SU-DHL-6 (cell line): ENCODE data around the gene SST.

Experiments
- H2AFZ ChIP-seq: fragments of 200-600 bp; sonication (generic); 2 replicates; pipeline ENCODE4 v1.6.1; 2014; ENCODE audit warnings: low read depth, mild to moderate bottlenecking, moderate library complexity, mixed read lengths, antibody characterized with exemption, low read length; ENCODE audit not compliant: severe bottlenecking
- H3F3A ChIP-seq: fragments of 200-600 bp; shearing (Covaris generic); 2 replicates; pipeline ENCODE4 v1.6.0; 2016; ENCODE audit warnings: antibody characterized with exemption, mild to moderate bottlenecking; ENCODE audit not compliant: insufficient read depth
- H3K27ac ChIP-seq: fragments of 200-600 bp; sonication (generic); 2 replicates; pipeline ENCODE4 v1.5.1; 2016; ENCODE audit warnings: low read depth, mild to moderate bottlenecking, low read length, moderate library complexity, mixed read lengths
- H3K27me3 ChIP-seq: fragments of 200-600 bp; sonication (generic), shearing (Covaris generic); 2 replicates; pipeline ENCODE4 v1.6.0; 2014; ENCODE audit warnings: mild to moderate bottlenecking, low read length
- H3K36me3 ChIP-seq: fragments of 200-600 bp; sonication (generic); 2 replicates; pipeline ENCODE4 v1.6.1; 2014; ENCODE audit warnings: mild to moderate bottlenecking, low read length, mixed read lengths
- H3K4me2 ChIP-seq: fragments of 300-600, 200-600 bp; shearing (Covaris generic), sonication (generic); 2 replicates; pipeline ENCODE4 v1.6.0; 2014; ENCODE audit warnings: low read length, low read depth, mild to moderate bottlenecking; ENCODE audit not compliant: poor library complexity, severe bottlenecking
- H3K4me3 ChIP-seq: fragments of 200-600 bp; sonication (generic); 2 replicates; pipeline ENCODE4 v1.5.1; 2014; ENCODE audit warnings: antibody characterized with exemption, low read length, mild to moderate bottlenecking, mixed read lengths; ENCODE audit not compliant: insufficient read depth, poor library complexity, severe bottlenecking
- H3K79me2 ChIP-seq: fragments of 200-600 bp; sonication (generic); 2 replicates; pipeline ENCODE4 v1.6.1; 2014; ENCODE audit warnings: mild to moderate bottlenecking, low read length, moderate library complexity; ENCODE audit not compliant: insufficient read depth
- H3K9ac ChIP-seq: fragments of 200-600 bp; sonication (generic); 2 replicates; pipeline ENCODE4 v1.7.0; 2014; ENCODE audit warnings: mild to moderate bottlenecking, low read length
- H3K9me2 ChIP-seq: fragments of 200-600 bp; sonication (generic); replicated peaks from 2 replicates; pipeline ENCODE4 v1.6.1; 2014; ENCODE audit warnings: low read length; ENCODE audit not compliant: insufficient read depth
- H3K9me3 ChIP-seq: fragments of 200-600 bp; sonication (generic); 2 replicates; pipeline ENCODE4 v1.6.1; 2014; ENCODE audit warnings: low read length, mixed read lengths; ENCODE audit not compliant: insufficient read depth
- H4K20me1 ChIP-seq: fragments of 200-600 bp; sonication (generic); 2 replicates; pipeline ENCODE4 v1.6.1; 2014; ENCODE audit warnings: low read depth, mild to moderate bottlenecking, antibody characterized with exemption, low read length, moderate library complexity, mixed read lengths
- EZH2phosphoT487 ChIP-seq: fragments of 200-600 bp; sonication (generic), shearing (Covaris generic); conservative IDR thresholded peaks from 2 replicates; pipeline ENCODE4 v1.6.1; 2018; ENCODE audit warnings: mild to moderate bottlenecking, antibody characterized with exemption, low read length, moderate library complexity, mixed read lengths
- TF ChIP-seq, protein P1 (sequence below): fragments of 200-600 bp; sonication (generic); IDR thresholded peaks from one replicate; pipeline ENCODE4 v1.5.1; 2017; ENCODE audit warnings: antibody characterized with exemption, mild to moderate bottlenecking, low read length, moderate library complexity; ENCODE audit not compliant: insufficient read depth, poor library complexity, severe bottlenecking

The SST gene

DNA sequence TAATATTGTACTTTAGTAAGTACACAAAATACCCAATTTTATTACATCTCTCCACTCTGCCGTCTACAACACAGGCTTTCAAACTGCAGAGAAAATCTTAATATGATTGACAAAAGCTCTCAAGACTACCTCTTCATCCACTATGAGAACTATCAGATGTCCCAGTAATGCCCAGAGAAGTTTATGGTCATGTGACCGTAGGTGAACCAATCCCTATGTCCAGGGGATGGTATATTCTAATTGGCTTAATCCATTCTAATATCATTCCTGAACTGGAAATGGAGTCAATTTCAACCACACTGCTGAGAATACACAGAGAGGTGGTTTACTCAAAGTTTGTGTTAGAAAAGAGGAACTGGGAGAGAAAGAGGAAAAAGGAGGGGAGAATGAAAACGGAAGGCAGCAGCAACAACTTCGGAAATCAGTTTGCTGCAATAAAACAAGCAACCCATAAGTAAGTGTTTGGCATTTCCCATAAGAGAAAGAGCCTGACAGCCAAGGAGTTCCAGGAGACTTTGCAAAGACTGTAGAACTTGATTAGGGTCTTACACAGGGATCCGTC, 7.3 kb downstream of the SST start:
- no peaks in the 10 kb centered on the region for H3F3A ChIP-seq

DNA sequence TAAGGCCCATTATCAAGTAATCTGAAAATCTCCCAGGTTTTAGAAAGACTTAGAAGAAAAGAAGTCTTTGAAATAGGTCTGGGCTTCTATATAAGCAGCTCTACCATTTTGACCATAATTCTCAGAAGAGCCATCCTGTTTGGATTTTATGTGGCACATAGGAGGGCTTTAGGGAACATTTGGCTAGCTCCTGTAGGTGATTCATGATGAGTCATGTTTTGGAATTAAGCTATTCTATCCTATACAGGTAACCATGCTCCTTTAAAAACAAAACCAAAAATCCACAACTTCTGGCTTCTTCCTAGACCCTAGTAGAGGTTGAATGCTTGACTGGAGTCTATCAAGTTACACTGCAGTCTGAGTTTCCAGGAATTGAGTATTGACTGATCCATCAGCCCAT, 8.9 kb downstream of the SST start:
- no peaks in the 10 kb centered on the region for H4K20me1 ChIP-seq
- TF ChIP-seq, protein P1, sequence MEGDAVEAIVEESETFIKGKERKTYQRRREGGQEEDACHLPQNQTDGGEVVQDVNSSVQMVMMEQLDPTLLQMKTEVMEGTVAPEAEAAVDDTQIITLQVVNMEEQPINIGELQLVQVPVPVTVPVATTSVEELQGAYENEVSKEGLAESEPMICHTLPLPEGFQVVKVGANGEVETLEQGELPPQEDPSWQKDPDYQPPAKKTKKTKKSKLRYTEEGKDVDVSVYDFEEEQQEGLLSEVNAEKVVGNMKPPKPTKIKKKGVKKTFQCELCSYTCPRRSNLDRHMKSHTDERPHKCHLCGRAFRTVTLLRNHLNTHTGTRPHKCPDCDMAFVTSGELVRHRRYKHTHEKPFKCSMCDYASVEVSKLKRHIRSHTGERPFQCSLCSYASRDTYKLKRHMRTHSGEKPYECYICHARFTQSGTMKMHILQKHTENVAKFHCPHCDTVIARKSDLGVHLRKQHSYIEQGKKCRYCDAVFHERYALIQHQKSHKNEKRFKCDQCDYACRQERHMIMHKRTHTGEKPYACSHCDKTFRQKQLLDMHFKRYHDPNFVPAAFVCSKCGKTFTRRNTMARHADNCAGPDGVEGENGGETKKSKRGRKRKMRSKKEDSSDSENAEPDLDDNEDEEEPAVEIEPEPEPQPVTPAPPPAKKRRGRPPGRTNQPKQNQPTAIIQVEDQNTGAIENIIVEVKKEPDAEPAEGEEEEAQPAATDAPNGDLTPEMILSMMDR = no peak
- no peak for TF ChIP-seq EZH2phosphoT487

More for the DNA sequence above, 7.3 kb downstream of the SST start:
- no peak overlapping the region for H3K4me3 ChIP-seq
- H3K27ac ChIP-seq = no peak overlapping the region
- no peaks in the 10 kb centered on the region for H3K9me2 ChIP-seq
- H4K20me1 ChIP-seq = no peaks in the 10 kb centered on the region
- H2AFZ ChIP-seq = no peak overlapping the region
- H3K9ac ChIP-seq = no peak overlapping the region
- no peaks in the 10 kb centered on the region for H3K79me2 ChIP-seq
- no peak overlapping the region for H3K4me2 ChIP-seq
- no peaks in the 10 kb centered on the region for H3K9me3 ChIP-seq
- no peaks in the 10 kb centered on the region for H3K27me3 ChIP-seq
- TF ChIP-seq, protein P1 = no peak
- no peaks in the 10 kb centered on the region for H3K36me3 ChIP-seq

DNA sequence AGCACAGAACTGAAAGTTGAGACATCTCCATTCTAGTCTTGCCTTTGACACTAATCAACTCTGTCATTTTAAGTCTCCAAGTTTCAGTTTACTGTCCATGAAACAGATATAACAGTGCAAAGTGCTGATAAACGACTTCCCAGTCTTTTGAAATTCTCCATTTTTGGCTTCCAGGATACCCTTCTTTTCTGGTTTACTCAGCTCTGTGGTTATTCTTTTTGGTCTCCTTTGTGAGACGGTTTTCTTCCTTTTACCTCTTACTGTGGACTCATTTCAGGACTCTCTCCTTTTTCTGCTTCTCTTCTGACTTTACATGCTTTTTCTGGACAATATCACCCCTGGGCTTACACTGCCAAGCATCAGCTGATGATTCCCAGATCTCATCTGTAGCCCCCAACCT, 18.9 kb downstream of the SST start:
- Histone ChIP-seq H3K4me2 (no peak overlapping the region), H3K4me3 (no peak overlapping the region), H3K9ac (no peak overlapping the region), H3K27ac (no peak overlapping the region), H3K9me3 (no peaks in the 10 kb centered on the region), H3K79me2 (no peaks in the 10 kb centered on the region), H3K36me3 (no peaks in the 10 kb centered on the region), H3K9me2 (no peaks in the 10 kb centered on the region), H3F3A (no peaks in the 10 kb centered on the region), H2AFZ (no peak overlapping the region), H4K20me1 (no peaks in the 10 kb centered on the region), H3K27me3 (no peaks in the 10 kb centered on the region)
- TF ChIP-seq, protein P1 = no peak
- no peak for TF ChIP-seq EZH2phosphoT487

More for the DNA sequence above, 8.9 kb downstream of the SST start:
- no peaks in the 10 kb centered on the region for H3K27me3 ChIP-seq
- H3K4me3 ChIP-seq = no peak overlapping the region
- no peak overlapping the region for H3K9ac ChIP-seq
- H3K79me2 ChIP-seq = no peaks in the 10 kb centered on the region
- no peaks in the 10 kb centered on the region for H3F3A ChIP-seq
- no peak overlapping the region for H3K27ac ChIP-seq
- H3K9me3 ChIP-seq = no peaks in the 10 kb centered on the region
- no peak overlapping the region for H3K4me2 ChIP-seq
- H2AFZ ChIP-seq = no peak overlapping the region
- H3K9me2 ChIP-seq = no peaks in the 10 kb centered on the region
- no peaks in the 10 kb centered on the region for H3K36me3 ChIP-seq
